DOHH2 (cell line): ENCODE results near the gene MDFIC.

Experiments
- H3F3A ChIP-seq: fragments of 200-600 bp; sonication (generic), shearing (Covaris generic); 2 replicates; pipeline ENCODE4 v1.6.0; 2016; ENCODE audit warnings: antibody characterized with exemption, mild to moderate bottlenecking; ENCODE audit not compliant: control insufficient read depth, insufficient read depth
- H3K27ac ChIP-seq: fragments of 200-600 bp; sonication (generic); 2 replicates; pipeline ENCODE4 v1.5.1; 2014; ENCODE audit warnings: low read depth, mild to moderate bottlenecking, low read length, moderate library complexity
- H3K27me3 ChIP-seq: fragments of 200-600 bp; sonication (generic); 2 replicates; pipeline ENCODE4 v1.6.1; 2014; ENCODE audit warnings: mild to moderate bottlenecking, low read length, mixed read lengths; ENCODE audit not compliant: control insufficient read depth
- H3K36me3 ChIP-seq: fragments of 200-600 bp; sonication (generic); 2 replicates; pipeline ENCODE4 v1.6.1; 2014; ENCODE audit warnings: mild to moderate bottlenecking, low read length, moderate library complexity, mixed read lengths; ENCODE audit not compliant: control insufficient read depth
- H3K4me1 ChIP-seq: fragments of 200-600 bp; sonication (generic); 2 replicates; pipeline ENCODE4 v1.6.1; 2014; ENCODE audit warnings: mild to moderate bottlenecking, low read length, mixed read lengths; ENCODE audit not compliant: control insufficient read depth
- H3K4me2 ChIP-seq: fragments of 200-600 bp; sonication (generic); 2 replicates; pipeline ENCODE4 v1.6.0; 2014; ENCODE audit warnings: mild to moderate bottlenecking, low read length, moderate library complexity
- H3K4me3 ChIP-seq: fragments of 200-600 bp; sonication (generic); 2 replicates; pipeline ENCODE4 v1.5.1; 2014; ENCODE audit warnings: mild to moderate bottlenecking, low read length, mixed read lengths
- H3K79me2 ChIP-seq: fragments of 200-600 bp; sonication (generic); 2 replicates; pipeline ENCODE4 v1.6.1; 2014; ENCODE audit warnings: mild to moderate bottlenecking, low read length, mixed read lengths; ENCODE audit not compliant: control insufficient read depth
- H3K9me2 ChIP-seq: fragments of 200-600 bp; sonication (generic); replicated peaks from 2 replicates; pipeline ENCODE4 v1.6.1; 2014; ENCODE audit warnings: mild to moderate bottlenecking, low read length, mixed read lengths; ENCODE audit not compliant: control insufficient read depth
- H3K9me3 ChIP-seq: fragments of 200-600 bp; sonication (generic); 2 replicates; pipeline ENCODE4 v1.6.1; 2014; ENCODE audit warnings: antibody characterized with exemption, low read length, mixed read lengths; ENCODE audit not compliant: control insufficient read depth, insufficient read depth
- H4K20me1 ChIP-seq: fragments of 200-600 bp; sonication (generic); 2 replicates; pipeline ENCODE4 v1.6.0; 2014; ENCODE audit warnings: low read depth, mild to moderate bottlenecking, antibody characterized with exemption, low read length, moderate library complexity; ENCODE audit not compliant: control insufficient read depth, insufficient read depth
- CTCF ChIP-seq: fragments of 200-600 bp; sonication (generic); IDR thresholded peaks from one replicate; pipeline ENCODE4 v1.5.1; 2014; ENCODE audit warnings: antibody characterized with exemption, mild to moderate bottlenecking, low read depth, low read length; ENCODE audit not compliant: poor library complexity, severe bottlenecking
- EZH2phosphoT487 ChIP-seq: fragments of 200-600 bp; sonication (generic); IDR thresholded peaks from 2 replicates; pipeline ENCODE4 v1.6.1; 2017; ENCODE audit warnings: borderline replicate concordance, mild to moderate bottlenecking, antibody characterized with exemption, low read length, moderate library complexity, mixed read lengths

MDFIC gene

GRCh38 chr7:114970732-114971131 is 48.8 kb downstream of the MDFIC start:
- Histone ChIP-seq H3K4me1 (no peaks in the 10 kb centered on the region), H3K36me3 (no peaks in the 10 kb centered on the region), H3K27ac (no peak overlapping the region), H3K27me3 (no peaks in the 10 kb centered on the region), H3K4me3 (no peak overlapping the region), H3F3A (no peaks in the 10 kb centered on the region), H3K9me3 (no peaks in the 10 kb centered on the region), H4K20me1 (no peaks in the 10 kb centered on the region), H3K4me2 (no peak overlapping the region), H3K9me2 (no peaks in the 10 kb centered on the region; the same call in 1 of the 2 replicates), H3K79me2 (no peaks in the 10 kb centered on the region)
- TF ChIP-seq EZH2phosphoT487 (no peak), CTCF (no peak)

- H3K36me3 ChIP-seq, result no peaks in the 10 kb centered on the region
- H3K4me3 ChIP-seq, result no peak overlapping the region
- no peak for TF ChIP-seq EZH2phosphoT487
- TF ChIP-seq CTCF, result no peak
- no peaks in the 10 kb centered on the region for H3K4me1 ChIP-seq
- no peaks in the 10 kb centered on the region for H4K20me1 ChIP-seq
- no peaks in the 10 kb centered on the region for H3K27me3 ChIP-seq
- H3K4me2 ChIP-seq, result no peak overlapping the region
- no peaks in the 10 kb centered on the region for H3F3A ChIP-seq
- H3K27ac ChIP-seq, result no peak overlapping the region
- no peaks in the 10 kb centered on the region for H3K79me2 ChIP-seq
- H3K9me3 ChIP-seq, result no peaks in the 10 kb centered on the region
- H3K9me2 ChIP-seq, result no peaks in the 10 kb centered on the region; the same call in 1 of the 2 replicates
Measured at GRCh38 chr7:114972567-114972966, 50.7 kb downstream of the MDFIC start.

GRCh38 chr7:114973147-114973546 is 51.3 kb downstream of the MDFIC start:
- no peaks in the 10 kb centered on the region for H3F3A ChIP-seq

More at GRCh38 chr7:114973147-114973546, 51.3 kb downstream of the MDFIC start:
- Histone ChIP-seq H4K20me1 (no peaks in the 10 kb centered on the region), H3K4me2 (no peak overlapping the region), H3K4me1 (no peaks in the 10 kb centered on the region), H3K27me3 (no peaks in the 10 kb centered on the region), H3K4me3 (no peak overlapping the region), H3K9me2 (no peaks in the 10 kb centered on the region; the same call in 1 of the 2 replicates), H3K9me3 (no peaks in the 10 kb centered on the region), H3K27ac (no peak overlapping the region), H3K36me3 (no peaks in the 10 kb centered on the region), H3K79me2 (no peaks in the 10 kb centered on the region)
- no peak for TF ChIP-seq CTCF
- TF ChIP-seq EZH2phosphoT487, result no peak
